HG03442 (cell line): ENCODE data around the gene NFE2.
"Not testable (repeated sequence)": the region's sequence is repeated elsewhere in the genome, so short reads cannot be mapped to it uniquely, and the experiment has no call there.

Experiments used
- ATAC-seq: cut with Tn5 transposase; IDR thresholded peaks from one replicate; pipeline ENCODE4 v1.9.1; 2021; ENCODE audit warnings: mild to moderate bottlenecking, moderate library complexity; ENCODE audit not compliant: unreplicated experiment

NFE2 gene

DNA sequence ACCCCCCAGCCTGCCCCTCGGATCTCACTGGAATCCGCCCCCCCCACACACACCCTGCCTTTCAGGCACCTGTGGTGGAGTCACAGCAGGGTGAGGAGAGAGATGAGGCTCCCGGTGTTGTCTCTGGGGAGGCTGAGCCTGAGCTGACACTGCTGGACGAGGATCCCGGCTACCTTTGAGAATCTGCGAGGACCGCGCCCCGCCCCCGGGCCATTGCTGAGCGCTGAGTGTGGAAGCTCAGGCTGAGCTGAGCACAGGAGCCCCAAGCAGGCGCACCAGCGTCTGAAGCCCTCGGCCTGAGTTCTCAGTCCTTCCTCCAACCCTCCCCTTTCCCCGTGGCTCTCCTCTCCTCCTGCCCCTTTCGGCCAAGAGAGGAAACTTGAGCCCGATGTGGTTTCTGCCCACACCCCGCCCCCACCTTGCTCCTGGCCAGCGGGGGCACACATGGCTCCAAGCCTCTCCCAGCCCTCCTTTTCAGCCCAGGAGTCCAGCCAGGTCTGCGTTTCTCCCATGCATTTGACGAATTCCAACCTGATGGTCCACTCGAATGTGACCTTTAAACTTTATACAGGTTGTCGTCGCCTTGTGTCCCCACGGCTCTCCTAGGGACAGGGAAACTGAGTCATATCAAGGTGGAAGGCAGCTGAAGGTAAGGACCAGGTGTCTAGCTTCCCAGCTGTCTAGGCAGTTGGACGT is at the start of gene NFE2:
TSS of gene NFE2 (minus strand) at position 284 of the 696 bp plus-strand sequence. CDS start 5,767 bp downstream, outside the sequence.
- no peak for ATAC-seq

DNA sequence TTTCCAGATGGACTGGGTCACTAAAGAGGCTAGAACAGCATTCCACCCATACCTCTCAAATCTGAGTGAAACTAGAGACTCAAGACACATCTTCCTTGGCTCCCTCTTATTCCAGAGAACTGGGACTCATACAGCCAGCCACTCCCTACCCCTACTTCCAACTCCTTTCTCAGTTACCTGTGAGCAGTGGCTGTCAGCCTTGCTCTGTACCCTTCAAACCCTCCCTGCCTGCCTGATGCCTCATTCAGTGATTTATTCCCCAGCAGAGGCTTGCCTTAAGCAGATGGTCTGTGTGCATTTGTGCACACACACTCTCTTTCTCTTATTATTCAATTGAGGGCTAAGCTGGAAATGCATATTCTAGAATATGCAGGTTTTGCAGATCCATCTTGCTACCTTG is 48.9 kb upstream of the NFE2 start:
- no peak for ATAC-seq

DNA sequence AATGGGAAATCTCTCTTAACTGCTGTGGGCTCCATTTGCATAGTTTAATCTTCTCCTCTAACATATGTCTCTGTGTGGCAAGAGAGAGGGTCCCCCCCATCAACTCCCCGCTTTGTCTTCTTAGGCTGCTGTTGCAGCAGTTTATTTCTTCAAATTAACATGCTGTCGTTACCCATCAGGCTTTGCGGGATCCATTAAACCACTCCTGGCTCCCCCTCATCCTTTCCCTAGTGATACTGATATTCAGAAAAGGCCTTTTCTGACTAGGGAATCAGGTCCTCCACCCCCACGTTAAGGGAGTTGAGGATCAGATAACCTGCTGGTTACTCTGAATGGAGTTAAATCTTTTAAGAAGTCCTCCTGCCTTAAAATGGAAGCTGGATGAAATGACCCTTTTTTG is 48.2 kb upstream of the NFE2 start:
- no peak for ATAC-seq

DNA sequence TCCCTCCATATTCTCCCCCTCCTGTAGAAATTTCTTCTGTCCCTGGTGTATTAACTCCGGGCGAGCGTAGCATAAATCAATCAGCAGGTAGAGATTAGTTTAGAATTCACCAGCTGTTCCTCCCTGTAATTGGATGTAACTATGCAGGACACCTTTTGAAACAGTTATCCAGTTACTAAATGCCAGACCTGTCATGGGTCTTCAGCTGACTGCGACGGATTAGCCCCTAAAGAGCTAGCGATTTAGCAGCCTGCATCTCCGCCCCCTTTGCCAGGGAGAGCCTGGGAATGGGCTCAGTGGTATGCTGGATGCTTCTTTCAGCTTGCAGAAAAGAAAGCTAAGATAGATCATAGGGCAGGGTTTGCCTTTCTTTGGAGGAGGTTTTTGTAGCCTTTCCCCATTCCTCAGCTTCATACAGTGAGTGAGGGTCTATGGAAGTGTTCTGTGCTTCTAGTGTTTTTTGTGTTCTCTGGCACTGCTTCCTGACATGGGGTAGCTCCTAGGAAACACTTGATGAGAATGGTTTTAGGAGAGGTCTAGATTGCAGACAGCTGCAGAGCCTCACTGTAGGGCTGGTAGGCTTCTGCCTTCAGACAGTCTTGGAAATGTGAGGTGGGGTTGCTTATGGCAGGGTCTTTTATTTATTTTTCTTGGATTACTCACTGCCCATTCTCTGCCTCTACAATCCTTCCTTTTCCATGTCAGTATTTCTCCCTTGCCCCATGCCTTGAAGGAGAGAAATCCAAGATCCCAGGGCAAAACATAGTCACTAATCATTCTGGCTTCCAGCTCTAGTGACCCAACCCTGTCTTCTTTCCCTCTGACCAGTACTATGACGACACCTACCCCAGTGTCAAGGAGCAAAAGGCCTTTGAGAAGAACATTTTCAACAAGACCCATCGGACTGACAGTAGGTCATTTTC is 40.8 kb upstream of the NFE2 start:
- no peak for ATAC-seq

DNA sequence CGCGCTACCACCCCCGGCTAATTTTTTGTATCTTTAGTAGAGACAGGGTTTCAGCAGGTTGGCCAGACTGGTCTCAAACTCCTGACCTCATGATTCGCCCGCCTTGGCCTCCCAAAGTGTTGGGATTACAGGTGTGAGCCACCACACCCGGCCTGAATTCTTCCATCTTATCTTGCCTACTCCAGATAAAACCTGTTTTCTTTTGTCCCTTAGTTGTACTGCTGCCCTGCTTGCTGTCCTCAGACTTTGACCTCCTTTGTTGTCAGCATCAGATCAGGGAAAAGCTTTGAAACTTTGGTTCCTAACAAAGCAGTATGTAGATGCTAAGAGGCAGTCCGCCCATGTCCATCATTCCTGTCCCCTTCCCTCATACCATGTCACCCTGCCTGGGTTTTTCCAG is 40.0 kb upstream of the NFE2 start:
- ATAC-seq: no peak

DNA sequence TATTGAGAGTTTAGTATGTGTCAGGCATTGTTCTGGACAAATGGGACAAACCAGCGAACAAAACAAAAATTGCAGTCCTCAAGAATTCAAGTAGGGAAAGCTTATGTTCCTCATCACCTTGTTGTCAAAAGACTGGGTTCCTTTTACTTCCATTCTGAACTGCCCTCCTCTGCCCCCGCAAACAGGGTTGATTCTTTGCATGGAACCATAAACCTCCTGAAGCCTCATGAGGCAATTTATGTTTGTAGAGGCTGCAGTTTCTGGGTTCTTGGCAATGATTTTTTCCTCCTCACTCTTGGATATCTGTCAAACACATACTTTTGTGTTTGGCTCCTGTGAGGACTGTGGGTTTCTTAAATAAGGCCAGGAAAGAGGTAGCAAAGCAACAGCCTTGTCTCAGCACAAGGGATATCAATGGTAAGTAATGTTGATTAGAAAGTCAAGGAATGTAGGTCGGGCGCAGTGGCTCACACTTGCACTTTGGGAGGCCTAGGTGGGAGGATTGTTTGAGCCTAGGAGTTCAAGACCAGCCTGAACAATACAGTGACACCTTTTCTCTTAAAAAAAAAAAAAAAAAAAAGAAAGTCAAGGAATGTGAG is 38.0 kb upstream of the NFE2 start:
- no peak for ATAC-seq

DNA sequence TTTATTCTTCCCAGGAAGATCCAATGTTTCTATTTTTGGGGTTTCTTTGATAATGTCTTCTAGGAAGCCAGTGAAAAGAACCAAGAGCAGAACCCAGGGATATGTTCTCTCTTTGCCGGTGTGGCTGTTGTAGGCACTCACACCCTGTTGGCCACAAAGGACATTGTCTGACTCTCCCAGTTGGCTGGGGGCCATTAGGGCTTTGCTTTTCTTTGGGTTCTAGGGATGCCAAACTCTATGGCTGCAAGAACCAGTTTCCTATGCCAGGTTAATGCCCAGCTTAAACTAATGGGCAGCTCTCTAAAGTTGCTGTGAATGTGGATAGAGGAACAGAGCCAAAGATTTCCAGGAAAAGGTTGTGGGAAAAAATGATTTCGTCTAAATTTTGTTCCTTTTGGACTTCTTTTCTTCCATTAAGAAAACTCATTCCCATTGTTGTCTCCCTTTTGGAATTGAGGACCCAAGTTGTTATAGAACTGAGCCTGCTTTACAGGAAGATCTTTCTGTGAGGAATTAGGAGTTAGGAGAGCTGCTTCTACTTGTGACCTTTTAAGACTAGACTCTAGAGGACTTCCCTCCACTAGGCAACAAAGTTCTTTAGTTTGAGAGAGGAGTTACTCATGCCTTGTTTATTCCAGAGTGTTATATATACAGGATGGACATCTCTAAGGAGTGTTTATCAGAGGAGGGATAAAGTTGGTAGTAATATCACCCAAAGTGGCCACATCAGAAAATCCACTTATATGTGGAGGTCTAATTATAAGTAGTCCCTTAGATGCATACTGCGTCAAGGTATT is 37.2 kb upstream of the NFE2 start:
- ATAC-seq: no peak

DNA sequence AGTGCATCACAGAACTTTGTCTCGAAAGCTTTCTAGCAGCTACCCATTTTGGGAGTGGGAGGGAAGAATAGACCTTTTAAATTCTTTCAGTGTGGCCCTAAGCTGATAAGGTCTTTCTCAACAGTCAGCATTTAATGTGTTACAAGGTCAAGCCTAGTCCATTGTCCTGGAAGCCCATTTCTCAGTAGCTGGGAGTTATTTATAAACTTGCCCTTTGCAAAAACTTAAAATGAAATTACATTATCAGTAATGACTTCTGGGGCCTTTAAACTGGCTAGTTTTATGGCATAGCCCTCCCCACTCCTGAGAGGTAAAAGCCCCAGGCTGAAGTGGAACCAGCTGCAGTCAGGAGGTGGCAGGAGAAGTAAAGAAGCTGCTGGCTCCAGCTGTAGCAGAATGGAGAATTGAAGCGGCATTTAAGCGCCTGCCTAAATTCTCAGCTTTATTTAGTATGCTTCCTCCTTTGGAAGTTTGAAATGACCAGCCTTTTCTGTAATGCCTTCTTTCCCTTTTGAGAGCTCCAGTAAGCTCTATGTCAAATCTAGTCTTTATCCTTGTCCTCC is 36.5 kb upstream of the NFE2 start:
- ATAC-seq: no peak

DNA sequence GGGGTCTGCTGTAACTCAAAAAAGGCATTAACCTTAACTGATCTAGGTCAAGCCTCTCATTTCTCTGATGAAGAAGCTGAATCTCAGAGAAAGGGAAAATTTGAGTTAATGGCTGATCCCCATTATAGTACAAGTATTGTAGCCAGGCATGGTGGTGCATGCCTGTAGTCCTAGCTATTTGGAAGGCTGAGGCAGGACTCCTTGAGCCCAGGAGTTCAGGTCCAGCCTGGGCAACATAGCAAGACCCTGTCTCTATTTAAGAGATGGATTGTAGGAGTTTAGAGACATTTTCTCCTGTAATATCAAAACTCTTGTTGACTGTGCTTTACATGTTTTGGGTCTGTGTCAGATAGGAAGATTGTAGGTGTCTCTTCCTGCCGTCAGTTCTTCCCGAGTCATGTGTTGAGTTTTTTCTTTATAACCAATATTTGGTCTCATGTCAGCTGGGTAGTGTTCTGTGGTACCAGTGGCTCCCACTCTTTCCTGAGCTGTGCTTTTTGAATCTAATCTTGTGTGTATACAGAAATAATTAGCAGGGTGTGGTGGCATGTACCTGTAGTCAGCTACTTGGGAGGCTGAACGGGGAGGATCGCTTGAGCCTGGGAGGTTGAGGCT is 32.7 kb upstream of the NFE2 start:
- ATAC-seq: no peak

DNA sequence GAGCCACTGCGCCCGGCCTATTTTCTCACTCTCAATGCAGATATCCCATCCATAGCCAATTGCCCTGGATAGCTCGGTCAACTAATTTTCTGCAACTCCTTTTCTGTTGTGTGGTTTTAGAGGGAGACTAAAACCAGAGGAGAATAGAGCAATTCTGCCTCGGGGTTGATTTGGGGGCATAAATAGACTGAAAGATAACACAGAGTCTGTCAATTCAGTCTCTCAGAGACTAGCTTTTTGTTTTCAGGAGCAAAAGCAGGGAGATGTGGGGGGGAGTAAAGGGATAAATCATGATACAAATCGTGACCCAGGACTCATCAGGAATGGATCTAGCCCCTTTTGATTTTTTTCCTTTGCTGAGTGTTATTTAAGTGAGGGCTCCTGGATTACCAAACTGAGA is 30.6 kb upstream of the NFE2 start:
- ATAC-seq: no peak

DNA sequence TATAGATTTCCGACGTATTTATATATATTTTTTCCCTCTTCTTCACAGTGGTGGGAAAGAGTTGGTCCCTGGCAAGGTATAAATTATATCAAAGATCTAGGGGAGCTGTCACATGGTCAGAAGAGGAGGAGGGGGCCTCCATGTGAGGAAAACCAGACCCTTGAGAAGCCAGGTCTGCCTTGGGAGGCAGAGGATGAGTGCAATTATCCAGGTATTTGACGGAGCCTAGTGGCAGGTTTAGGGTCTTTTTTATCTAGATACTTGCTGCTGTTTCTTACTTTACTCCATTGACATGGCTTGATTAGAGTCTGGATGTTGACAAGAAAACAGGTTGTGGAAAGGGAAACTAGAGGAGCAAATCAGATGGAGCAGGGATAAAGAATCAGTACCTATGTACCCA is 29.6 kb upstream of the NFE2 start:
- ATAC-seq: no peak

DNA sequence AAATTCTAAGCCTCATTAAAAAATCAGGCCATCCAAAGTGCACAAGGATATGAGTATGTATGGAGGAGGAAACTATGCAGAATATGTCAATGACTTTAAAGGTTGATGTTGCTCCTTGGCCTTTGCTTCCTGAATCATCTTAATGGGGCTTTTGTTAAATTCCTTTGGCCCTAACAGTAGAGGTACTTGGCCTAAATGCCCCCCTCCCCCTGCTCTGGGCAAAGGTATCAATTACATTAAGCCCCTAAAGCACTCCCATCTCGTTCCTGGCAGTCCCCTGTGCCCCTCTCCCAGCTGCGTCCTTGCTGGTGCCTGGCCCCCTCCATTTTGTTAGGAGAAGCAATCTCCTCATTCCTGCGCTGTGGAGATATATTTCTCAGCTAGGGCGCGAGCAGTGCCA is 28.9 kb upstream of the NFE2 start:
- ATAC-seq: no peak

DNA sequence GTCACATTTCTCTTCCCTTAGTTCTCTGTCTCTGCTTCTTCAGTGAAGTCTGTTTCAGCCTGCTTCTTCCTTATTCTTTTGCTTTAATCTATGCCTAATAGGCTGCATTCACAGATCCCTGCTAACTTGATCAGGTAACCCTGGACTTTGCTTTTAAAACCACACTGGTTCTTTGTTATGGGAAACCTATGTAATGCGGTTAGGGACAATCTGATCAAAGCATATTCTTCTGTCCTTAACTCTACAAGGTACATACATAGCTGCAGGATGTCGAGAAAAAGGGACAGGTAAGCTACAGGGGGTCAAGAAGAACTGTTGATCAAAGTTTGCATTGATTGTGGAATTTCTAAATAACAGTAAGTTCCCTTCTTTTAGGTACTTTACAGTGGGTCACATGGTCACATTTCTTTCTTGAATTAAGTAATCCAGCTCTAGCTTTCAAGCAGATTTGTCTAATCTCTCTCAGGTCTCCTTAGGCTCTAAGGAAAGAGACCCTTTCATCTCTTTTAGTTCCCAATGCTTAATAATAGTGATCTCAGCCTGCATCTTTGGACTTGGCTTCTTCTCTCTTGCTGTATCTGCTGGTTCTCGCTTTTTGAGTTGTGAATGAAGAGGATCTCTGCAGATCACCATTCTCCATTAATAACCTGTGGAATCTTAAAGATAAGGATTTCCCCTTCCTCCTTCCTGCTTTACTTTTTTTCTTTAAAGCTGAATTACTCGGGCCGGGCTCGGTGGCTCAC is 28.0 kb upstream of the NFE2 start:
- no peak for ATAC-seq

DNA sequence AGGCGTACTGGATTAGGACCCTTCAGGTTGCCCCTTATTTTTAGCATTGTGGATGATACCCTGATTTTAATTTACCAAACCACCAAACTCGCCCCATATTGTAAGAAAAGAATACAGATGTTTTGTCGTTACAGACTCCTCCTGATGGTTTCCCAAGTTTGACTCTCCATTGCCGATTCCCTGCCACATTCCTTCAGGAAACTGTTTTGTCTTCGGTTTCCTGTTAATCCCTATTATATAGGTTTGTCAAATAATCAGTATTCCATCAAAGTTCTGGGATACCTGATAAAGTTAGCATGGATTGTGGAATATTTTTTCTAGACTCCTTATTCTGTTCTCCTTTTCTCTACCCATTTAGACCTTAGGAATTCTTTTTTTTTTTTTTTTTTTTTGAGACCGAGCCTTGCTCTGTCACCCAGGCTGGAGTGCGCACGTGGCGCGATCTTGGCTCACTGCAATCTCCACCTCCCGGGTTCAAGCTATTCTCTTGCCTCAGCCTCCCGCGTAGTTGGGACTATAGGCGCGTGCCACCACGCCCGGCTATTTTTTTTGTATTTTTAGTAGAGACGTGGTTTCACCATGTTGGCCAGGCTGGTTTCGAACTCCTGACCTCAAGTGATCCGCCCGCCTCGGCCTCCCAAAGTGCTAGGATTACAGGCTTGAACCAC is 24.8 kb upstream of the NFE2 start:
- not testable (repeated sequence) for ATAC-seq

DNA sequence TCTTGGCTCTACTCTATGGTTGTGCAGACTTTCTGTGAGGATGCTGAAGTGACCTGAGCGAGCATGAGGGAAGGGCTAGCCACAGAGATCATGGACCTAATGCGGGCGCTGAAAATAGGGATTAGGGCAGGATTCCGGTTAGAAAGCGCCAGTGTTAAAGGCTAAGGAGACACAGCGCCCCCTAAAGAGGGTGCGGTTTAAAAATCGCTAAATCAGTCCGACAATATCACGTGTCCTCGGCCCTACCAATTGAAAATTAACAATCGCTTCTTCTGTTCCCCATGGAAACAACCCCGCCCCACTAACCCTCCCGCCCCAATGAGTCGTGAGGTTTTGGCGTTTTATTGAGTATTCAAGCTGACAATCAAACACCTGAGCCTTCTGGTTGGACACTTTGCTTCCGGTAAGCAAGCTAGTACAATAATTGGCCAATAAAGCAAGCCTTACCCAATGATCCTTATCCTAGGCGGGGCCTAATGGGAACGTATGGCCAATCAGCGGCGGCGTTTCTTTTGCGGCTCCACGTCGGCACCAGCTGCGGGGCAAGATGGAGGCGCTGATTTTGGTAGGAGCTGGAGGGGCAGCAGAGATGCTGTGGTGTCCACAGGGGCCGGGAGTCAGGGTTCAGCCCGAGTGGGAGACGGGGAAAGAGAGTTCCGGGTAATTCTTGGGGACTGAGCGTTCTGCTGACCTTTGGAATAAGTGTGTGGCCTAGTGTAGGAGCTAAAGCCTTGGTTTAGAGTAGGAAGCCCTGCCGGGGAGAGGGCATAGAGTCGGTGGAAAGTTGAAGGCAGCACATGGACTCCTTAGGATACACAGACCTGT is 24.0 kb upstream of the NFE2 start, which contains the start of gene COPZ1:
TSS of gene COPZ1 (plus strand) at position 515 of the 825 bp plus-strand sequence. CDS start at position 548, 33 bp downstream.
- ATAC-seq: peak; percentile 96

DNA sequence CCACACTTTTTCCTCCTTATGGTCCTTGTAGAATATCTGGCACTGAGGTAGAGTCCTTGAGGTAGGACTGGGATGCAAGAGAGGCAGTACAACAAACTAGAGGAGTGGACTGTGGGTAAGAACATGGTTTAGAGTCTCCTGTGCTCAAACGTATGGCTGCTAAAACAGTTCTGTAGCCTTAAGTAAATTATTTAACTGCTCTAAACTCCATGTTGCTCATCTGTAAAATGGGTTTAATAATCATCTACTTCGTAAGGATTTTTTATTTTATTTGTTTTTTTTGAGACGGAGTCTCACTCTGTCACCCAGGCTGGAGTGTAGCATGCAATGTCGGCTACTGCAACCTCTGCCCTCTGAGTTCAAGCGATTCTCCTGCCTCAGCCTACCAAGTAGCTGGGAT is 20.5 kb upstream of the NFE2 start:
- no peak for ATAC-seq

DNA sequence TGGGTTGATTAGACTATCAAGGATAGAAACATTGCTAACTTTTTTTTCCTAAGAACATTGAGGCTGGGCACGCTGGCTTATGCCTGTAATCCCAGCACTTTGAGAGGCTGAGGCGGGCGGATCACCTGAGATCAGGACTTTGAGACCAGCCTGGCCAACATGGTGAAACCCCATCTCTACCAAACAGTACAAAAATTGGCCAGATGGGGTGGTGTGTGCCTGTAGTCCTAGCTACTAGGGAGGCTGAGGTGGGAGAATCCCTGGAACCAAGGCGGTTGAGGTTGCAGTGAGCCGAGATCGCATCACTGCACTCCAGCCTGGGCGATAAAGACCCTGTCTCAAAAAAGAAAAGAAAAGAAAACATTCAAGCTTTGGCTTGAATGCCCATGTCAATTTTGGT is 11.5 kb upstream of the NFE2 start:
- ATAC-seq: not testable (repeated sequence)

DNA sequence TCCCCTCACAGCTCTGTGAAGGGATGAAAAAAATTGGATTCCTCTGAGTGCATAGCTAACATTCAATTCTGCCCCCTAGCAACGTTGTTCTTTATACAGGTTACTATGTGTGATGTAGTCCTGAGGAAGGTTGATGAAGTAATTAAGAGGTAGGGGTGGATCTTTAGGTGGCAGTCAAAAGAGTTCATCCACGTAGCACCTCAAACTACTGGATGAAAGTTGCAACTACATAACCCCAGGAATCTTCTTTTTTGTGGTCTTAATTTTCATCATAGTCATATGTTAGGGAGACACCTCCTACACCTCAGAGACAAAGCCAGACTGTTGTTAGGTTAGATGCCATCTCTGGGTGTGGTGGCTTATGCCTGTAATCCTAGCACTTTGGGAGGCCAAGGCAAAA is 10.2 kb upstream of the NFE2 start:
- ATAC-seq: no peak
